HepG2 (cell line): ENCODE results near the gene TLE5. TPM values are rescaled to one million over a fixed set of nuclear protein-coding genes. Genes with fewer than 3 reads are reported as not detected.

Experiments
- DBP ChIP-seq: sonication (generic); formaldehyde crosslinking; IDR thresholded peaks from 2 replicates; pipeline ENCODE4 v1.4.0; 2020; ENCODE audit warnings: missing genetic modification reagents; ENCODE audit errors: not compliant biosample characterization
- ETV5 ChIP-seq: IDR thresholded peaks from 2 replicates; pipeline ENCODE4 v1.6.1; 2018; ENCODE audit warnings: missing biosample characterization, missing genetic modification reagents, inconsistent platforms, borderline replicate concordance
- HMG20A ChIP-seq: IDR thresholded peaks from 2 replicates; pipeline ENCODE4 v1.6.1; 2016; ENCODE audit warnings: borderline replicate concordance
- HNF1B ChIP-seq: sonication (generic); formaldehyde crosslinking; IDR thresholded peaks from 2 replicates; pipeline ENCODE4 v1.5.1; 2020; ENCODE audit warnings: mild to moderate bottlenecking, moderate library complexity, missing genetic modification reagents
- KLF6 ChIP-seq: IDR thresholded peaks from 2 replicates; pipeline ENCODE4 v1.8.0; 2016; ENCODE audit warnings: missing biosample characterization, missing genetic modification reagents
- MXD3 ChIP-seq: IDR thresholded peaks from 2 replicates; pipeline ENCODE4 v1.6.1; 2016; ENCODE audit warnings: mild to moderate bottlenecking, missing biosample characterization, missing genetic modification reagents
- NAIF1 ChIP-seq: sonication (generic); formaldehyde crosslinking; IDR thresholded peaks from 2 replicates; pipeline ENCODE4 v1.5.0; 2020; ENCODE audit warnings: mild to moderate bottlenecking, missing genetic modification reagents, borderline replicate concordance
- NR2F1 ChIP-seq, 2 experiments: fragments of 450-650 bp in 1 of 2; formaldehyde crosslinking in 1 of 2; IDR thresholded peaks; 2 replicates each; pipeline versions ENCODE4 v1.5.0 to v1.6.1; 2016 to 2020; ENCODE audit warnings: mild to moderate bottlenecking in 1 of 2, missing compliant biosample characterization in 1 of 2, missing genetic modification reagents in 1 of 2, moderate library complexity in 1 of 2
- POLR2AphosphoS2 ChIP-seq: IDR thresholded peaks from 2 replicates; pipeline ENCODE4 v1.6.1; 2011; ENCODE audit warnings: low read depth, low read length, improper control_type of control experiment
- RARA ChIP-seq: IDR thresholded peaks from 2 replicates; pipeline ENCODE4 v1.6.1; 2016; ENCODE audit warnings: missing genetic modification reagents, missing compliant biosample characterization
- SAFB2 ChIP-seq: sonication (generic); formaldehyde crosslinking; IDR thresholded peaks from 2 replicates; pipeline ENCODE4 v1.5.1; 2020; ENCODE audit warnings: missing genetic modification reagents, low read depth, mild to moderate bottlenecking, borderline replicate concordance
- SOX5 ChIP-seq: IDR thresholded peaks from 2 replicates; pipeline ENCODE4 v1.6.1; 2016; ENCODE audit warnings: borderline replicate concordance
- TOE1 ChIP-seq: sonication (generic); formaldehyde crosslinking; IDR thresholded peaks from 2 replicates; pipeline ENCODE4 v1.4.0; 2020; ENCODE audit warnings: mild to moderate bottlenecking, missing genetic modification reagents
- YY1 ChIP-seq: IDR thresholded peaks from 2 replicates; pipeline ENCODE4 v1.6.1; 2011; ENCODE audit warnings: low read length, low read depth, moderate library complexity, mild to moderate bottlenecking; ENCODE audit not compliant: insufficient read depth, insufficient replicate concordance
- ZNF253 ChIP-seq: sonication (generic); formaldehyde crosslinking; IDR thresholded peaks from 2 replicates; pipeline ENCODE4 v1.8.0; 2022; ENCODE audit warnings: mild to moderate bottlenecking, missing genetic modification reagents, borderline replicate concordance
- ZNF260 ChIP-seq: sonication (generic); formaldehyde crosslinking; IDR thresholded peaks from 2 replicates; pipeline ENCODE4 v1.4.0; 2020; ENCODE audit warnings: missing genetic modification reagents, low read depth, mild to moderate bottlenecking, borderline replicate concordance
- ZNF703 ChIP-seq: sonication (generic); formaldehyde crosslinking; IDR thresholded peaks from 2 replicates; pipeline ENCODE4 v1.5.1; 2020; ENCODE audit warnings: missing genetic modification reagents, mild to moderate bottlenecking, moderate library complexity, borderline replicate concordance
- ZNF720 ChIP-seq: sonication (generic); formaldehyde crosslinking; IDR thresholded peaks from 2 replicates; pipeline ENCODE4 v1.4.0; 2020; ENCODE audit warnings: missing genetic modification reagents
- ZNF749 ChIP-seq: sonication (generic); formaldehyde crosslinking; IDR thresholded peaks from 2 replicates; pipeline ENCODE4 v1.8.0; 2022; ENCODE audit warnings: mild to moderate bottlenecking, missing genetic modification reagents, moderate library complexity, borderline replicate concordance
- ZSCAN5A ChIP-seq: sonication (generic); formaldehyde crosslinking; IDR thresholded peaks from 2 replicates; pipeline ENCODE4 v1.8.0; 2022; ENCODE audit warnings: mild to moderate bottlenecking, missing genetic modification reagents, borderline replicate concordance
- polyA plus RNA-seq, 8 experiments: library from polyadenylated mRNA; depleted of rRNA in 3 of 8; stranded (reverse) in 7 of 8; unstranded in 1 of 8; fragments of >200 nt; fragmentation: Illumina TruSeq in 4 of 8; extraction: Trizol in 4 of 8; gene quantifications; 2 replicates each; pipeline versions ENCODE4 v1.2.1 to v1.2.3, GENCODE V29; 2011 to 2016; ENCODE audit warnings: low read depth in 4 of 8, missing spikeins in 1 of 8, mixed read lengths in 1 of 8; ENCODE audit not compliant: insufficient read depth in 1 of 8
- total RNA-seq, 5 experiments: library from RNA; depleted of rRNA; stranded (reverse); fragments of >200 nt; fragmentation: Illumina TruSeq; extraction: Trizol; gene quantifications; 2 replicates each; pipeline ENCODE4 v1.2.3, GENCODE V29; 2016; ENCODE audit warnings: low read depth in 1 of 5
- TF ChIP-seq, protein P1 (sequence below): sonication (generic); formaldehyde crosslinking; IDR thresholded peaks from 2 replicates; pipeline ENCODE4 v1.4.0; 2020; ENCODE audit warnings: missing genetic modification reagents, borderline replicate concordance
- TF ChIP-seq, protein P2 (sequence below): sonication (generic); formaldehyde crosslinking; IDR thresholded peaks from 2 replicates; pipeline ENCODE4 v1.5.1; 2020; ENCODE audit warnings: missing genetic modification reagents, mild to moderate bottlenecking, borderline replicate concordance

Gene TLE5
- total and polyA plus RNA-seq, 2 of the 13 experiments (the other 11 are each of a cell fraction or from before 2014, with no cell fraction given): 62.8 to 189 TPM

GRCh38 chr19:3096902-3097326 lies 34.6 kb upstream of the TLE5 start (continued):
- TF ChIP-seq TOE1 (CRISPR knock-in tag): no peak
- TF ChIP-seq SOX5 (CRISPR knock-in tag): no peak
- no peak for TF ChIP-seq MXD3 (CRISPR knock-in tag)
- TF ChIP-seq RARA (CRISPR knock-in tag): 0 out of 2 replicates have a peak, but pooled peaks have one; percentile 25
- no peak for TF ChIP-seq ZNF703
- no peak for TF ChIP-seq ZNF720 (CRISPR knock-in tag)
- TF ChIP-seq ZNF253: no peak
- TF ChIP-seq NR2F1 (CRISPR knock-in tag; IDR thresholded peaks at IDR 0.05): no peak
- no peak; the same call in 1 of the 2 replicates for TF ChIP-seq ETV5 (CRISPR knock-in tag)
- no peak for TF ChIP-seq POLR2AphosphoS2
- TF ChIP-seq HMG20A: no peak
- TF ChIP-seq DBP (CRISPR knock-in tag): no peak
- TF ChIP-seq YY1: peak; percentile 72
- TF ChIP-seq, protein P1, sequence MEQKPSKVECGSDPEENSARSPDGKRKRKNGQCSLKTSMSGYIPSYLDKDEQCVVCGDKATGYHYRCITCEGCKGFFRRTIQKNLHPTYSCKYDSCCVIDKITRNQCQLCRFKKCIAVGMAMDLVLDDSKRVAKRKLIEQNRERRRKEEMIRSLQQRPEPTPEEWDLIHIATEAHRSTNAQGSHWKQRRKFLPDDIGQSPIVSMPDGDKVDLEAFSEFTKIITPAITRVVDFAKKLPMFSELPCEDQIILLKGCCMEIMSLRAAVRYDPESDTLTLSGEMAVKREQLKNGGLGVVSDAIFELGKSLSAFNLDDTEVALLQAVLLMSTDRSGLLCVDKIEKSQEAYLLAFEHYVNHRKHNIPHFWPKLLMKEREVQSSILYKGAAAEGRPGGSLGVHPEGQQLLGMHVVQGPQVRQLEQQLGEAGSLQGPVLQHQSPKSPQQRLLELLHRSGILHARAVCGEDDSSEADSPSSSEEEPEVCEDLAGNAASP (CRISPR knock-in tag): no peak
- no peak for TF ChIP-seq SAFB2
- TF ChIP-seq ZSCAN5A: no peak
- no peak for TF ChIP-seq ZNF260 (CRISPR knock-in tag)
- TF ChIP-seq, protein P2, sequence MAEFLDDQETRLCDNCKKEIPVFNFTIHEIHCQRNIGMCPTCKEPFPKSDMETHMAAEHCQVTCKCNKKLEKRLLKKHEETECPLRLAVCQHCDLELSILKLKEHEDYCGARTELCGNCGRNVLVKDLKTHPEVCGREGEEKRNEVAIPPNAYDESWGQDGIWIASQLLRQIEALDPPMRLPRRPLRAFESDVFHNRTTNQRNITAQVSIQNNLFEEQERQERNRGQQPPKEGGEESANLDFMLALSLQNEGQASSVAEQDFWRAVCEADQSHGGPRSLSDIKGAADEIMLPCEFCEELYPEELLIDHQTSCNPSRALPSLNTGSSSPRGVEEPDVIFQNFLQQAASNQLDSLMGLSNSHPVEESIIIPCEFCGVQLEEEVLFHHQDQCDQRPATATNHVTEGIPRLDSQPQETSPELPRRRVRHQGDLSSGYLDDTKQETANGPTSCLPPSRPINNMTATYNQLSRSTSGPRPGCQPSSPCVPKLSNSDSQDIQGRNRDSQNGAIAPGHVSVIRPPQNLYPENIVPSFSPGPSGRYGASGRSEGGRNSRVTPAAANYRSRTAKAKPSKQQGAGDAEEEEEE: no peak
- no peak for TF ChIP-seq ZNF749 (CRISPR knock-in tag)
- TF ChIP-seq HNF1B (CRISPR knock-in tag): no peak
- TF ChIP-seq KLF6 (CRISPR knock-in tag): 0 out of 2 replicates have a peak, but pooled peaks have one; percentile 20
- no peak for TF ChIP-seq NAIF1 (CRISPR knock-in tag)
